IMR-90 (cell line): ENCODE measurements around the gene SV2B. TPM values are rescaled to one million over a fixed set of nuclear protein-coding genes. Genes with fewer than 3 reads are reported as not detected.
"Not testable (repeated sequence)": the region's sequence is repeated elsewhere in the genome, so short reads cannot be mapped to it uniquely, and the experiment has no call there.

ENCODE experiments used
- ATAC-seq: fragments of 200-7000 bp; cut with Tn5 transposase; 2 replicates; pipeline ENCODE4 v1.9.1; 2020; ENCODE audit warnings: low read depth, mild to moderate bottlenecking, moderate library complexity
- BruUV-seq: library from RNA; stranded (reverse); fragments of 400-500 nt; replicated peaks from 2 replicates; lab custom pipeline; 2021; lab: Mats Ljungman, UMichigan
- CTCF ChIA-PET: fragments of 300-600 bp; formaldehyde crosslinking; extraction: SDS; loops from one replicate; lab custom pipeline; 2021; ENCODE audit warnings: antibody characterized with exemption; lab: Yijun Ruan, JAX
- POLR2A ChIA-PET: fragments of 300-600 bp; sonication (Branson Sonifier 250); formaldehyde crosslinking; loops from one replicate; lab custom pipeline; 2022; ENCODE audit warnings: antibody characterized with exemption; ENCODE audit not compliant: unreplicated experiment; lab: Charles Lee
- DNase-seq: peaks from one replicate; pipeline ENCODE4 v3.0.0; 2013
- H2AFZ ChIP-seq: replicated peaks from 2 replicates; pipeline ENCODE3; 2013; ENCODE audit warnings: low read length, mild to moderate bottlenecking; ENCODE audit not compliant: poor library complexity
- H2AK5ac ChIP-seq: 2 replicates; pipeline ENCODE4 v1.6.1; 2013; ENCODE audit warnings: low read depth, low read length, inconsistent platforms
- H2AK9ac ChIP-seq: replicated peaks from 2 replicates; pipeline ENCODE3; 2013; ENCODE audit warnings: mild to moderate bottlenecking, low read depth, low read length, moderate library complexity; ENCODE audit not compliant: poor library complexity
- H2BK120ac ChIP-seq: 2 replicates; pipeline ENCODE4 v1.6.1; 2013; ENCODE audit warnings: low read depth, low read length, inconsistent platforms
- H2BK15ac ChIP-seq: 3 replicates; pipeline ENCODE4 v1.6.1; 2013; ENCODE audit warnings: low read depth, low read length, inconsistent platforms
- H2BK20ac ChIP-seq: 2 replicates; pipeline ENCODE4 v1.6.1; 2013; ENCODE audit warnings: low read depth, mild to moderate bottlenecking, inconsistent platforms, low read length, moderate library complexity
- H2BK5ac ChIP-seq: 2 replicates; pipeline ENCODE4 v1.6.1; 2013; ENCODE audit warnings: mild to moderate bottlenecking, low read depth, low read length, inconsistent platforms; ENCODE audit not compliant: poor library complexity, severe bottlenecking
- H3K14ac ChIP-seq: replicated peaks from 2 replicates; pipeline ENCODE4 v1.6.1; 2013; ENCODE audit warnings: low read depth, low read length, inconsistent platforms
- H3K18ac ChIP-seq: 2 replicates; pipeline ENCODE4 v1.6.1; 2013; ENCODE audit warnings: low read depth, low read length, control low read depth
- H3K23ac ChIP-seq: 2 replicates; pipeline ENCODE4 v1.6.1; 2013; ENCODE audit warnings: low read depth, low read length, inconsistent platforms
- H3K27ac ChIP-seq: 2 replicates; pipeline ENCODE4 v1.5.1; 2013; ENCODE audit warnings: mild to moderate bottlenecking, control low read depth, low read length; ENCODE audit not compliant: insufficient read depth
- H3K27me3 ChIP-seq: 2 replicates; pipeline ENCODE4 v1.6.1; 2013; ENCODE audit warnings: low read length; ENCODE audit not compliant: control insufficient read depth, insufficient read depth
- H3K36me3 ChIP-seq: 2 replicates; pipeline ENCODE4 v1.6.1; 2013; ENCODE audit warnings: low read length, mixed read lengths; ENCODE audit not compliant: control insufficient read depth, insufficient read depth
- H3K4ac ChIP-seq: 2 replicates; pipeline ENCODE4 v1.6.1; 2013; ENCODE audit warnings: low read depth, low read length, inconsistent platforms
- H3K4me1 ChIP-seq: 2 replicates; pipeline ENCODE4 v1.6.1; 2013; ENCODE audit warnings: low read length, mixed read lengths; ENCODE audit not compliant: control insufficient read depth, insufficient read depth
- H3K4me2 ChIP-seq: 2 replicates; pipeline ENCODE4 v1.6.1; 2013; ENCODE audit warnings: low read depth, mild to moderate bottlenecking, control low read depth, low read length, moderate library complexity
- H3K4me3 ChIP-seq: 2 replicates; pipeline ENCODE4 v1.5.1; 2013; ENCODE audit warnings: low read depth, mild to moderate bottlenecking, control low read depth, low read length, moderate library complexity; ENCODE audit not compliant: insufficient read depth
- H3K56ac ChIP-seq: 2 replicates; pipeline ENCODE4 v1.6.1; 2013; ENCODE audit warnings: low read length, inconsistent platforms; ENCODE audit not compliant: insufficient read depth; ENCODE audit errors: extremely low read depth
- H3K79me1 ChIP-seq, 2 experiments: 2 replicates each; pipeline ENCODE4 v1.6.1; 2013; ENCODE audit warnings: low read length in 2 of 2, inconsistent platforms in 1 of 2, low read depth in 1 of 2
- H3K9ac ChIP-seq: 2 replicates; pipeline ENCODE4 v1.6.1; 2013; ENCODE audit warnings: low read depth, low read length, control low read depth
- H3K9me1 ChIP-seq: 2 replicates; pipeline ENCODE4 v1.6.1; 2013; ENCODE audit warnings: low read length, inconsistent platforms; ENCODE audit not compliant: insufficient read depth
- H3K9me3 ChIP-seq: 2 replicates; pipeline ENCODE4 v1.6.1; 2013; ENCODE audit warnings: low read length; ENCODE audit not compliant: control insufficient read depth, insufficient read depth
- H4K20me1 ChIP-seq: 2 replicates; pipeline ENCODE4 v1.6.1; 2013; ENCODE audit warnings: low read length, inconsistent platforms; ENCODE audit not compliant: insufficient read depth
- H4K5ac ChIP-seq: 2 replicates; pipeline ENCODE4 v1.6.1; 2013; ENCODE audit warnings: mild to moderate bottlenecking, low read depth, low read length, control low read depth
- H4K8ac ChIP-seq, 2 experiments: 2 replicates each; pipeline ENCODE4 v1.6.1; 2013; ENCODE audit warnings: low read depth in 2 of 2, low read length in 2 of 2, control low read depth in 1 of 2, inconsistent platforms in 1 of 2
- H4K91ac ChIP-seq: 2 replicates; pipeline ENCODE4 v1.6.1; 2013; ENCODE audit warnings: low read depth, low read length, inconsistent platforms; ENCODE audit not compliant: insufficient read depth
- WGBS, 2 experiments: methylation state at CpG; one replicate each; pipeline versions ENCODE4 v1.1.5 to v1.1.7; 2013; ENCODE audit warnings: missing lambda C conversion rate in 2 of 2; ENCODE audit not compliant: insufficient read length in 1 of 2; ENCODE audit errors: extremely low coverage in 2 of 2; 5-methylcytosine and 5-hydroxymethylcytosine counted together
- dilution Hi-C: fragments of 300-500 bp; cut with HindIII; formaldehyde crosslinking; loops from one replicate; pipeline ENCODE4 v1.14.3; 2018; ENCODE audit warnings: low sequenced_read_pairs; ENCODE audit not compliant: unreplicated experiment
- in situ Hi-C: fragments of 300-500 bp; cut with MboI; formaldehyde crosslinking; loops from 3 replicates; pipeline ENCODE4 v1.14.3; 2019; ENCODE audit warnings: low sequenced_read_pairs, inconsistent platforms, mixed read lengths
- intact Hi-C: fragments of 100-400 bp; cut with micrococcal nuclease; formaldehyde crosslinking; loops from 2 replicates; pipeline ENCODE4 v1.10.0; 2022
- polyA plus RNA-seq, 3 experiments: library from polyadenylated mRNA; depleted of rRNA; stranded (reverse); fragments of >200 nt; gene quantifications; 2 replicates each; pipeline ENCODE4 v1.2.3, GENCODE V29; 2012; ENCODE audit warnings: low replicate concordance in 1 of 3
- total RNA-seq: library from RNA; depleted of rRNA; stranded (reverse); fragments of >200 nt; gene quantifications from 2 replicates; pipeline ENCODE4 v1.2.3, GENCODE V29; 2012

Gene SV2B
- total and polyA plus RNA-seq, 2 of the 4 experiments (the other 2 are of a cell fraction), result not detected

- H3K4me3 ChIP-seq, H3K18ac ChIP-seq, dilution Hi-C loops, H3K9ac ChIP-seq, H4K5ac ChIP-seq, POLR2A ChIA-PET, H2BK15ac ChIP-seq, H3K4me1 ChIP-seq, H3K9me3 ChIP-seq, H3K9me1 ChIP-seq, H3K27me3 ChIP-seq, H4K8ac ChIP-seq, H3K36me3 ChIP-seq, H2AK9ac ChIP-seq, DNase-seq, H2AK5ac ChIP-seq, H2BK20ac ChIP-seq, H2BK120ac ChIP-seq, H3K56ac ChIP-seq, BruUV-seq, H3K4ac ChIP-seq, H3K14ac ChIP-seq, ATAC-seq, H2BK5ac ChIP-seq, H4K20me1 ChIP-seq, CTCF ChIA-PET, in situ Hi-C loops, H4K91ac ChIP-seq, H3K27ac ChIP-seq, intact Hi-C loops, H3K79me1 ChIP-seq, H2AFZ ChIP-seq, H3K4me2 ChIP-seq, H3K23ac ChIP-seq: not testable (repeated sequence)
- WGBS, 2 experiments, result no CpG with 5 or more reads among the region's 4 CpGs
Observed at GRCh38 chr15:91093866-91094265, 6.2 kb upstream of the SV2B start.
